HCT116 (cell line): ENCODE results near the gene ESPNL. TPM values are rescaled to one million over a fixed set of nuclear protein-coding genes. Genes with fewer than 3 reads are reported as not detected.

Experiments used
- ATAC-seq: fragments of 200-7000 bp; cut with Tn5 transposase; 2 replicates; pipeline ENCODE4 v1.9.1; 2020; ENCODE audit warnings: mild to moderate bottlenecking, moderate library complexity
- BruUV-seq: library from RNA; stranded (reverse); fragments of 400-500 nt; replicated peaks from 2 replicates; lab custom pipeline; 2021; lab: Mats Ljungman, UMichigan
- CTCF ChIA-PET: fragments of 300-600 bp; sonication (Branson Sonifier 250); formaldehyde crosslinking; loops from one replicate; lab custom pipeline; 2021; ENCODE audit warnings: antibody characterized with exemption; lab: Charles Lee
- POLR2A ChIA-PET: fragments of 300-600, 350-600 bp; sonication (Branson Sonifier 250); formaldehyde crosslinking; loops from one replicate; lab custom pipeline; 2021; ENCODE audit warnings: antibody characterized with exemption; lab: Charles Lee
- RAD21 ChIA-PET, 2 experiments: fragments of 300-600 bp; sonication (Branson Sonifier 250); formaldehyde crosslinking; loops; one replicate each; lab custom pipeline; 2023; ENCODE audit warnings: low total read pairs in 2 of 2; ENCODE audit not compliant: uncharacterized antibody in 2 of 2, unreplicated experiment in 2 of 2, low non-redundant PET in 1 of 2; lab: Charles Lee
- DNase-seq: peaks from one replicate; pipeline ENCODE4 v3.0.0-alpha.2; 2010; ENCODE audit warnings: low read depth, low spot score
- H2AFZ ChIP-seq: fragments of 200-600 bp; shearing (Covaris generic), sonication (generic); 2 replicates; pipeline ENCODE4 v1.6.1; 2017; ENCODE audit warnings: low read depth, mixed run types, mixed read lengths, antibody characterized with exemption, low read length; ENCODE audit not compliant: poor library complexity, severe bottlenecking
- H3K27ac ChIP-seq: 2 replicates; pipeline ENCODE4 v1.5.1; 2012; ENCODE audit warnings: low read depth, low read length
- H3K27me3 ChIP-seq: fragments of 200-600 bp; sonication (generic); 2 replicates; pipeline ENCODE4 v1.6.1; 2016; ENCODE audit warnings: mixed run types, low read length, mixed read lengths; ENCODE audit not compliant: insufficient read depth
- H3K36me3 ChIP-seq, 2 experiments: fragments of 200-500 bp in 1 of 2; fragments of 200-600 bp in 1 of 2; sonication (Bioruptor generic) in 1 of 2; sonication (generic) in 1 of 2; 2 replicates each; pipeline versions ENCODE4 v1.5.1 to v1.6.1; 2014 to 2016; ENCODE audit warnings: low read length in 2 of 2, inconsistent platforms in 1 of 2, mixed read lengths in 1 of 2, mixed run types in 1 of 2; ENCODE audit not compliant: insufficient read depth in 2 of 2, control insufficient read depth in 1 of 2
- H3K4me1 ChIP-seq, 2 experiments: fragments of 200-600 bp in 1 of 2; sonication (generic) in 1 of 2; 2 replicates each; pipeline versions ENCODE4 v1.5.1 to v1.6.1; 2012 to 2017; ENCODE audit warnings: low read length in 2 of 2, inconsistent platforms in 1 of 2, mild to moderate bottlenecking in 1 of 2, mixed read lengths in 1 of 2, mixed run types in 1 of 2, moderate library complexity in 1 of 2; ENCODE audit not compliant: insufficient read depth in 2 of 2, control insufficient read depth in 1 of 2
- H3K4me2 ChIP-seq: fragments of 200-600 bp; sonication (generic); 2 replicates; pipeline ENCODE4 v1.6.1; 2017; ENCODE audit warnings: mixed run types, low read length, mixed read lengths
- H3K4me3 ChIP-seq, 2 experiments: fragments of 200-600 bp in 1 of 2; sonication (generic) in 1 of 2; replicated peaks in 1 of 2; 2 replicates each; pipeline ENCODE4 v1.5.1; 2011 to 2016; ENCODE audit warnings: low read length in 2 of 2, control low read depth in 1 of 2, low read depth in 1 of 2, mild to moderate bottlenecking in 1 of 2, mixed read lengths in 1 of 2, mixed run types in 1 of 2
- H3K79me2 ChIP-seq: fragments of 200-600 bp; sonication (generic); 2 replicates; pipeline ENCODE4 v1.6.1; 2017; ENCODE audit warnings: mild to moderate bottlenecking, mixed run types, low read length, moderate library complexity, mixed read lengths; ENCODE audit not compliant: insufficient read depth
- H3K9ac ChIP-seq: fragments of 200-600 bp; sonication (generic); 2 replicates; pipeline ENCODE4 v1.6.1; 2016; ENCODE audit warnings: low read length, mixed read lengths
- H3K9me2 ChIP-seq: fragments of 200-600 bp; sonication (generic), shearing (Covaris generic); 2 replicates; pipeline ENCODE4 v1.6.1; 2017; ENCODE audit warnings: mixed run types, mild to moderate bottlenecking, moderate library complexity; ENCODE audit not compliant: insufficient read depth
- H3K9me3 ChIP-seq, 2 experiments: fragments of 200-500 bp in 1 of 2; fragments of 200-600 bp in 1 of 2; sonication (Bioruptor generic) in 1 of 2; sonication (generic) in 1 of 2; 2 replicates each; pipeline ENCODE4 v1.6.1; 2014 to 2017; ENCODE audit warnings: low read length in 2 of 2, mixed read lengths in 2 of 2, inconsistent platforms in 1 of 2, low read depth in 1 of 2, mild to moderate bottlenecking in 1 of 2, mixed run types in 1 of 2, moderate library complexity in 1 of 2; ENCODE audit not compliant: control insufficient read depth in 1 of 2, insufficient read depth in 1 of 2
- H4K20me1 ChIP-seq: fragments of 200-600 bp; sonication (generic), shearing (Covaris generic); 2 replicates; pipeline ENCODE4 v1.6.1; 2017; ENCODE audit warnings: mixed run types, mild to moderate bottlenecking, moderate library complexity; ENCODE audit not compliant: insufficient read depth
- CEBPB ChIP-seq: IDR thresholded peaks from 2 replicates; pipeline ENCODE4 v1.6.1; 2012; ENCODE audit warnings: low read depth
- CTCF ChIP-seq, 3 experiments: fragments of 200-600 bp in 1 of 3; sonication (generic) in 1 of 3; IDR thresholded peaks in 2 of 3; conservative IDR thresholded peaks in 1 of 3; 2 replicates each; pipeline ENCODE4 v1.5.1; 2012 to 2017; ENCODE audit warnings: low read depth in 2 of 3, low read length in 2 of 3, antibody characterized with exemption in 1 of 3, borderline replicate concordance in 1 of 3, control low read depth in 1 of 3, mild to moderate bottlenecking in 1 of 3, mixed read lengths in 1 of 3, mixed run types in 1 of 3, moderate library complexity in 1 of 3; ENCODE audit not compliant: insufficient read depth in 1 of 3
- EGR1 ChIP-seq: IDR thresholded peaks from 2 replicates; pipeline ENCODE4 v1.6.1; 2012; ENCODE audit warnings: low read depth
- POLR2A ChIP-seq: IDR thresholded peaks from 2 replicates; pipeline ENCODE4 v1.7.0; 2011; ENCODE audit warnings: borderline replicate concordance; ENCODE audit not compliant: insufficient read depth, insufficient read length; ENCODE audit errors: extremely low read depth
- POLR2AphosphoS5 ChIP-seq: IDR thresholded peaks from 2 replicates; pipeline ENCODE4 v1.6.1; 2011; ENCODE audit warnings: mild to moderate bottlenecking, low read depth, low read length, moderate library complexity
- SP1 ChIP-seq: IDR thresholded peaks from 2 replicates; pipeline ENCODE4 v1.6.1; 2012; ENCODE audit warnings: low read depth
- SRF ChIP-seq: IDR thresholded peaks from 2 replicates; pipeline ENCODE4 v1.6.1; 2012; ENCODE audit warnings: low read depth
- TCF7L2 ChIP-seq: IDR thresholded peaks from 2 replicates; pipeline ENCODE4 v1.7.0; 2011; ENCODE audit warnings: borderline replicate concordance, inconsistent platforms; ENCODE audit not compliant: insufficient read depth, insufficient read length; ENCODE audit errors: extremely low read depth
- YY1 ChIP-seq: IDR thresholded peaks from 2 replicates; pipeline ENCODE4 v1.6.1; 2011; ENCODE audit warnings: low read length, low read depth, moderate library complexity, mild to moderate bottlenecking; ENCODE audit not compliant: insufficient replicate concordance; ENCODE audit errors: extremely low read depth
- intact Hi-C: fragments of 100-400 bp; cut with micrococcal nuclease; formaldehyde crosslinking; loops from 2 replicates; pipeline ENCODE4 v1.10.0; 2022
- total RNA-seq: library from RNA; stranded (reverse); gene quantifications from one replicate; pipeline ENCODE4 v1.2.1, GENCODE V29; 2021; ENCODE audit not compliant: unreplicated experiment
- TF ChIP-seq, protein P1 (sequence below): IDR thresholded peaks from 2 replicates; pipeline ENCODE4 v1.6.1; 2012

The ESPNL gene
- total RNA-seq, 1 experiment from 2014 or later = 0.22 TPM

GRCh38 chr2:238158509-238159070 lies 58.5 kb downstream of the ESPNL start, which contains the start of gene ERFE:
Gene ERFE (plus strand): TSS chr2:238158970. CDS start chr2:238159008, 38 bp downstream.
- no peaks in the 10 kb centered on the region for H4K20me1 ChIP-seq
- intact Hi-C loops = no loop called here
- ChIA-PET POLR2A (no interaction called here), CTCF (interaction anchor here (1.2 kb wide), 1 partner anchor 13 kb away, joined by 3 read pairs; no protein-coding TSS in a partner anchor), RAD21 (no interaction called here)
- H3K9me3 ChIP-seq = no peaks in the 10 kb centered on the region
- no TSS peak for BruUV-seq
- peak within 1 kb of the TSS; percentile 91 for H3K4me2 ChIP-seq
- peak within 1 kb of the TSS; percentile 60 to 71 for H3K4me3 ChIP-seq
- H3K79me2 ChIP-seq = no peaks in the 10 kb centered on the region
- peaks cover 4 to 12% of the 10 kb centered on the region in 2 experiments; a peak in 3 of 4 replicates for H3K4me1 ChIP-seq
- TF ChIP-seq CEBPB (no peak), POLR2AphosphoS5 (peak; percentile 62), POLR2A (no peak), CTCF (IDR thresholded peaks at IDR 0.05 in 2 of 3, conservative IDR thresholded peaks at IDR 0.05 in 1 of 3; ENCODE audit: borderline replicate concordance in 1 of 3, insufficient read depth in 1 of 3, low read depth in 2 of 3, low read length in 2 of 3) (peak in 1 of 3 experiments; percentile 49; a peak in 2 of 6 replicates), SRF (no peak), SP1 (no peak), TCF7L2 (no peak), YY1 (peak; percentile 35), EGR1 (no peak)
- TF ChIP-seq, protein P1, sequence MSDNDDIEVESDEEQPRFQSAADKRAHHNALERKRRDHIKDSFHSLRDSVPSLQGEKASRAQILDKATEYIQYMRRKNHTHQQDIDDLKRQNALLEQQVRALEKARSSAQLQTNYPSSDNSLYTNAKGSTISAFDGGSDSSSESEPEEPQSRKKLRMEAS = peak; percentile 39
- no peak for DNase-seq
- H3K9me2 ChIP-seq = no peaks in the 10 kb centered on the region
- H3K27ac ChIP-seq = peak within 1 kb of the TSS; percentile 50; the same call in 1 of the 2 replicates
- H3K36me3 ChIP-seq = no peaks in the 10 kb centered on the region
- H3K9ac ChIP-seq = peak within 1 kb of the TSS; percentile 74
- H3K27me3 ChIP-seq = no peaks in the 10 kb centered on the region
- H2AFZ ChIP-seq = peak within 1 kb of the TSS; percentile 32
- peak; percentile 85 for ATAC-seq
